NCI-H1105 treated with DMSO at 0.1 percent for 48 hours (cell line): ENCODE data around the gene PWWP2A.
"Not testable (repeated sequence)": the region's sequence is repeated elsewhere in the genome, so short reads cannot be mapped to it uniquely, and the experiment has no call there.

Source experiments
- DNase-seq: peaks from one replicate; lab custom pipeline; 2025; lab: John Stamatoyannopoulos, UW

The PWWP2A gene

DNA sequence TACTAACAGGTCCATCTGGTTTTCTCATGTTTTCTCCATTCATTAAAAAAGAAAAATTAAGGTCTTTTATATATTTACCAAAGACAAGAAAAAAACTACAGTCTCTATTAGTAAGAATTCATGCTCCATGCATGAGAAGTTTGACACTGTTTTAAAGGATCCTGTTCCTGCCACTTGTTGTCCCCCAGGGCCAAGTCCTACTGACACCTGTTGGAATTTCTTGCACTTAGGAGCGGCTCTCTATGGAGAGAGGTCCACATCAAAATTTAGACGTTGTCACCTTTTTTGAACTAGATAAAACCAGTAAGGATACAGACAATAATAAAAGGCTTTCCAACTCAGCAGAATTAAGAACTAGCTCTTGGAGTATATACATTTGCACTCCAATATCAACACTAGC lies 42.3 kb downstream of the PWWP2A start:
- DNase-seq: no peak

DNA sequence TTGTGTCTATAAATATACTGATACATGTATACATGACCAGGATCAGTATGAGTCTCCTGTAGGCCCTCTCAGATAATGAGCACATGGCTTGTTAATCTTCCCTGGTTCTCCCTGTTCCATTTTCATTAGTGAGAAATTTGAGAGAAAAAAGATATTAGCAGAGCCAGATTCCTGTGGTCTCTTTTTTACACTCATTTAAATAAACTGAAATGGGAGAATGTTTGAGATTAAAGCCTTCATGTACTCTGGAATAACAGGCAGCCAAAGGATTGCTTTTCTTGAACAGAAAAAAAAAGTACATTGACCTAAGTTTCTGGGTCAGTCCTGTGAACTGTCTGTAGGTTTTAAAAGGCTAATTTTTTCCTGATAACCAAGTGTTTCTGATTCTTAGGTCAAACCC lies 44.2 kb downstream of the PWWP2A start:
- no peak for DNase-seq

DNA sequence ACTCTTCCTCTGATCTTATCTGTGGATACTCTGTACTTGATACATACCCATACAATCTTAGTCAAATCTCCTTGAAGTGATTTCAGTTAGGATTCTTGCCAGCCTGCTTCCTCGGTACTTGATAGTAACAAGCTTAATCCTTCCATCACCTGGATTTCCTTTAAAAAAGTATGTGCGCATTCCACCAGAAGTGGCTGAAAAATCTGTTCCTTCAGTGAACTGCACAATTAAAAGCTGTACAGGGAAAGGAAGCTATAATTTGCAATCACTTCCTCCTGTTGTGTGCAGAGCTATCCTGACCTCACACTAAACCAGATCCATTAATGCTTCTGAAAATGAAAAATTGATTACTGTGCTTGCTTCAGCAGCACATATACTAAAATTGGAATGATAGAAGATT lies 47.3 kb downstream of the PWWP2A start:
- DNase-seq: no peak

DNA sequence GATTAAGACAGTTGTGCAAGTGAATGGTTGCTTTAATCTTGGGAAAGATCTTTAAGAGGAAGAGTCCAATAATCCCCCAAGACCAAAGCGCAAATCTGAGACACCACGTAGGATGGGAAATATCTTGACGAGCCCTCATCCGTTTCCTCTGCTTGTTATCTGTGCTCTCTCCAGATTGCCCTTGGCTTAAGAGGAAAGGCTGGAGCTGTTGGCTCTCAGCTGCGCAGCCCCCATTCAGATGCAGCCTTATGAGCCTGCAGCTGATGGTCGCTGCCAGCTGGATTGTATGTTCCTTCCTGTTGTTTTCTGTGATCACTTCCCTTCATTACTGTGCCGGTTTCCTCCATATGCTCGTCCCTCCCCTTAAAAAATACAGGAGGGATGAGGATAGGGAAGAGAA lies 47.7 kb downstream of the PWWP2A start:
- DNase-seq: no peak

DNA sequence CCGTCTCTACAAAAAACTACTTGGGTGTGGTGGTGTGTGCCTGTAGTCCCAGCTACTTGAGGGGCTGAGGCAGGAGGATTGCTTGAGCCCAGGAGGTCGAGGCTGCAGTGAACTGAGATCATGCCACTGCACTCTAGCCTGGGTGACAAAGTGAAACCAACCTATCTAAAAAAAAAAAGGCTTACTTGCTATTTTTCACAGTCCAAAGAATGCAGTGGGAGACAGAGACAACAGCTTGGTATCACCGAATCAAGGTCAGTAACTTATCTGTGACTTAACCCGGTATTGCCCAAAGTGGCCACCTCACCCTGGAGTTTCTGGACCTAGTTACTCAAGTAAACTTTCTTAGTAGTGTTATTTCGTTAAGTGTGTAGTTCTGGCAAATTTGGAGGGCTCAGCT lies 50.1 kb downstream of the PWWP2A start:
- DNase-seq: not testable (repeated sequence)

DNA sequence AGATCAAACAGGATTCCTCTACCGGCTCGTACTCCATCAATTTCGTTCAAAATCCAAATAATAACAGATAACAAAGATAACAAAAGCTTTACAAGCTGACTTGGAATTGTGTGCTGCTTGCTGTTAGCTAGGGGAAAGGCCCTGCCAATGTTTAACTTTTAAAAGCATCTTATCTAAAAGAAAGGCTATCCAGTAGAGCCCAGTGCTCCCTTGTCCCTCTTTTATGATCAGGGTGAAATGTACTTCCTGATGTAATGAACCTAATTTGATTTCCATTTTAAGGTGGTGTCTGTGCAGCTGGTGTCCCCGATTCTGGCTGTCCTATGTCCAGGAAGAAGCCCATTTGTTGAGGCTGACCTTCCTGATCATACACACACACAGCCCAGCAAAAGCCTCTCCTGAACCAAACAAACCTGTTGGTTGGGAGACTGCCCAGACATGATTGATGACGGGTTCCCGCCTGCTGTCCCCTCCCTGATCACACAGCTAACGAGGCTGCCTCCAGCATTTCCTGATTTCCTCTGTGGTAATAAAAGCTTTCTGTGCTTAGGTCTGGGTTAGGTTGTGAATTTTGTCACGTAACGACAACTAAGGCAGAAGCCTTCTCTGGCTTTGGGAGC lies 54.1 kb downstream of the PWWP2A start:
- no peak for DNase-seq

DNA sequence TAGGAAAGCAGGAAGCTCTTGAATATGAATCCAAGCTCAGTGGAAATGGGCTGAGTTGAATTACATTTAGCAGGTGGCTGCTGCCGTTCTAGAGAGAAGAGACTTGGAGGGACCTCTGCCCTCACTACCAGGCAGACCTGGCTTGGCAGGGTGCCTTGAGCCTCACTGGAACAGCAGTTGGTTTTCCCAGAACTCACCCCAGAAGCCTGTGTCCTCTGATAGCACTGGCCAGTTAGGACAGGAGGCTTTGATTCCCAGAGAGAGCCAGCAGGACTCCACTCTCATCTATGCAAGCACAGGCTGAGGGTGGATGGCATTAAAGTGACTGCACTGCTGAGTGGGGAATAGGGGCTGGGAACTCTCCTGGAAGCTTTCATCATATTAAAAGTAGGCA lies 54.8 kb downstream of the PWWP2A start:
- no peak for DNase-seq

DNA sequence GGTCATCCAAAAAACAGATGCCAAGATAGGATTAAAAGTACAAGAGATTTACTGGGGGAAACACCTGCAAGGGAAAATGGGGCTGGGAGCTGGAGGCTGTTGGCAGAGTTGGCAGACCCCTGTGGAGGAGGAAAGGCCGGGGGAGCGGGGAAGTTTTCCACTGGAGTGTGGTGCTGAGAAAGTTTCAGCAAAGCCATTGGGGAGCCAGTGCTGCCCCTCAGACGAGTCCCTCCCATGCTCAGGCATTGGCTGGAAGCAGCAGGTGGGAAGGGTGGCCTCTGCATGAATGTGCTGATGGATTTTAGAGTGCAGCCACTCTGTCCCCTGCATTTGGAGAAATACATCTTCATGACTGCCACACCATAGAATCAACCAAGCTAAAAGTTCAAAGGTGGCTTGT lies 57.5 kb downstream of the PWWP2A start:
- DNase-seq: no peak

DNA sequence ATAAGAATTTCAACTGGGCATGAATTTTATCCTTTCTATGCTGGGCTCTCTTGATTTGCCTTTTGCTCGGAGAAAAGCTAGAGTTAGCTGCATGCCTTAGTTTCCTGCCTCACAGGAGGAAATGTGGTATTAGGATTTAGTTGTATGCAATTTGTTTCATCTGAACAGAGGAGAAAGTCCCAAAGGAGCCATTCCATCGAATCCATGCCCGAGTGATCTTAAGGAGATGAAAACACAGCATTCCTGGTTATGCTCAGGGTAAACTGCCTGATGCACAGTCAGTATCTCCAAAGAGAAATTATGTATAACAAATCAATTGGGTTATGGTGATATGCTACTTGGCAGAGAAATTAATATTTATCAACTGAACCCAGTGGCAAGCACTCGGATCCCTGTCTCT lies 59.2 kb downstream of the PWWP2A start:
- no peak for DNase-seq

DNA sequence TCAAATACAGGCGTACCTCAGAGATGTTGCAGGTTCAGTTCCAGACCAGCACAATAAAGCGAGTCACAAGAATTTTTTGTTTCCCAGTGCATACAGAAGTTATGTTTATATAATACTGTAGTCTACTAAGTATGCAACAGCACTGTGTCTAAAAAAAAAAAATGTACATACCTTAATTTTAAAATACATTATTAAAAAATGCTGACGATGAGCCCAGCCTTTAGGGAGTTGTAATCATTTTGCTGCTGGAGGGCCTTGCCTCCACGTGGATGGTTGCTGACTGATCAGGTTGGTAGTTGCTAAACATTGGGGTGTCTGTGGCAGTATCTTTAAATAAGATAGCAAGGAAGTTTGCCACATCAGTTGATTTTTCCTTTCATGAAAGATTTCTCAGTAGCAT lies 62.0 kb downstream of the PWWP2A start:
- DNase-seq: no peak

DNA sequence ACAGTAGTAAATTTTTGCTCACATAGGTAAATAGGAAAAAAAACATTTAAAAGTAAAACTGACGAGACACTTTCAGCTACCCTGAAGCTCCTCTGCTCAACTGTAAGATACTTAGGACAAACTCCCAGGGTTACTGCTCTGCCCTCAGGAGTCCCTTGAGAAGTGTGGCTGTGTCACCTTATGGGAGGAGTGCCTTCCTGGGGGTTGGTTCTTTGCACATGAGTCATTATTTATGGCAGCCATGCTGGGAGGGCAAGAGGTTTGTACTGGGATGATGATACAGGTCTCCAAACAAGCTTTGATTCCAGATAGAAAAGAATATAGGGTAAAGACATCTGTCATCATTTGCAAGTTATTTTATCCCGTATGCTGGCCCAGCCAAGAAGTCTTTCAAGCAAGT lies 64.4 kb downstream of the PWWP2A start:
- DNase-seq: no peak

DNA sequence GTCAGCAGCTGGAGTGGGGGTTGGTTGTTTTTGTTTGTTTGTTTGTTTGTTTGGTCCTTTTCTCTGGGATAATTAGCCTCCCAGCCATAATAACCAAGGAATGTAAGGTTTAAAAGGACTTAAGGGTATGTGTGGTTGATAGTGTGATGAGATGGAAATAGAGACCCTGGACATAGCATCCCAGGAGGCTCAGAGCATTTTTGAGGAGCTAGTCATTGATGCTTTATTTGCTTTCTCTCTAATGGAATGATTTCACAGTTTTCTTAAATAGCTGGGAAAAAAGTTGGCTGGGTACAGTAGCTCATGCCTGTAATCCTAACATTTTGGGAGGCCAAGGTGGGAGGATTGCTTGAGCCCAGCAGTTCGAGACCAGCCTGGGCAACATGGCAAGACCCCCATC lies 65.2 kb downstream of the PWWP2A start:
- no peak for DNase-seq

DNA sequence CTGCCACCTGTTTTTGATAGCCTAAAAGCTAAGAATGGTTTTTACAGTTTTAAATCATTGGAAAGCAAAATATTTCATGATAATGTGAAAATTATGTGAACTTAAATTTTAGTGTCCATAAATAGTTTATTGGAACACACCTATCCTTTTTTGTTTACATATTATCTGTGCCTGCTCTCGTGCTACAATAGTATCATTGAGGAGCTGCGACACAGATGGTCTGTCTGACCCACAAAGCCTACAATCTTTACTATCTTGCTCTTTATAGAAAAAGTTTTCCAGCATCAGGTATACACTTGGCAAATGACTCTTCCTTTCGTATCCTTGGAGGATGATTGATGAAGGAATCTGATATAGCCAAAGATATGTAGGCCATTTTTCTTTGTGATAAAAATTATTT lies 70.2 kb downstream of the PWWP2A start:
- DNase-seq: no peak

DNA sequence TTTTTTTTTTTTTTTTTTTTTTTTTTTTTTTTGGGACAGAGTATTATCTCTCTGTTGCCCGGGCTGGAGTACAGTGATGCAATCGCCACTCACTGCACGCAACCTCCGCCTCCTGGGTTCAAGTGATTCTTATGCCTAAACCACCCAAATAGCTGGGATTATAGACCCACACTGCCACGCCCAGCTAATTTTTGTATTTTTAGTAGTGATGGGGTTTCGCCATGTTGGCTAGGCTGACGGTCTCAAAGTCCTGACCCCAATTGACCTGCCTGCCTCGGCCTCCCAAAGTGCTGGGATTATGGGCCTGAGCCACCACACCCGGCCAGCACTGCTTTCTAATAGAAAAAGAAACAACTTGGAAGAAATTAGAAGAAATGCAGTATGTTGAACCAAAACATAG lies 71.1 kb downstream of the PWWP2A start:
- DNase-seq: no peak

DNA sequence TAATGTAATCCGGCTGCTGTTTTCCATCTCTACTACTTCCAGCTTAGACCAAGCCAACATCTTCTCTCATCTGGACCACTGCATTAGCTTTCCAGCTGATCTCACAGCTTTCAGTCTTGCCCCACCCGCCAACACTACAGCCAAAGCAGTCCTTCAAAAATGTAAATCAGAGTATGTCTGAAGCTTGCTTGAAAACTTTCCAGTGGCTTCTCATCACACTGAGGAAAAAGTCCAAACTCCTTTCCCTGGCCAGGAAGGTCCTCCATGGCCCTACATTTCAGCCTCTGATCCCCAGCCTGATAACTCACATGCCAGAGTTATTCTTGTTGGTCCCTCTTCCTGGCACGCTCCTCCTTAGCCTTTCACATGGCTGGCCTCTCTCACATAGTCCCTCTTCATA lies 71.8 kb downstream of the PWWP2A start:
- no peak for DNase-seq

DNA sequence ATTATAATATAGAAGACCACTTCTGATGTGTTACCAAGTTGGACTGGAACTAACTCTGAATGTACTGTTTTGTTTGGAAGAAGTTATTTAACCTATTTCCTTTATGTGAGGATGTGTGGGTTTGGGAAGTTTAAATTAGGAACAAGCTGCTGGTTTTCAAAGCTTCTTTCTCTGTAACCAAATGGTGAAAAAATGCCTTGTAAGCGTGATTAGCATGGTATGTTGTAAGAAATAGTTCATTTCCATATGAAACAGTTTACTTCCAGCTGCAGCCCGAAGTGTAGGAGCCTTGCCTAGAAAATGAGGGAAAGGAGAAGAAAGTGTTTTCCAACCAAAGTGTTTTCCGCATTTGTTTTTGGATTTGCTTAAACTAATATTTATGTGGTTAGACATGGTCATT lies 74.3 kb downstream of the PWWP2A start:
- DNase-seq: no peak

DNA sequence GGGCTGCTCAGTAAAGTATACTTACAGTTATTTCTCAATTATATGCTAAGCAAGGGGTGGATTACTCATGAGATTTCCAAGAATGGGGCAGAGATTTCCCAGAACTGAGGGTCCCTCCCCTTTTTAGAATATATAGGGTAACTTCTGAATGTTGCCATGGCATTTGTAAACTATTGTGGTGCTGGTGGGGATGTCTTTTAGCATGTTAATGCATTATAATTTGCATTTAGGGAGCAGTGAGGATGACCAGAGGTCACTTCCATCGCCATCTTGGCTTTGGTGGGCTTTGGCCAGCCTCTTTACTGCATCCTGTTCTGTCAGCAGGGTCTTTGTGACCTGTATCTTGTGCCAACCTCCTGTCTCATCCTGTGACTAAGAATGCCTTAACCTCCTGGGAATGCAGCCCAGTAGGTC lies 74.9 kb downstream of the PWWP2A start:
- DNase-seq: no peak

DNA sequence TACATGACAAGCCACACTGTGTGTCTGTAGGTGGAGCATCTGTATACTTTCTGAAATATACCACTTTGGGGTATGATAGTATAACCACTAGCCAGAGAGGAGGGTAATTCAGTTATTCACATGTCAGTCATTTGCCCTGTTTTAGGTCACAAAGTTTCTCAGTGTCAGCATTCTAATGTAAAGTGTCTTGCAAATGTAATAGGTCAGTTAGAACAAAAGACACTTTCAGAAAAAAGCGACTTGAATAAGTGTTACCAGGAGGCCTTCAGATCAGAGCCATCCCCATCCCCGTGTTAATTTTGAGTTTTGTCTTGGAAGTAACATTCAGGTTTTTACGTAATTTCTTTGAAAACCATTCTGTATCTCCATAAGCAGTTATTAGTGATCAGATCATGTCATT lies 76.6 kb downstream of the PWWP2A start:
- no peak for DNase-seq
